CD4-positive, alpha-beta T cell (primary cell): ENCODE results near the gene POP7. TPM values are rescaled to one million over a fixed set of nuclear protein-coding genes. Genes with fewer than 3 reads are reported as not detected.

Experiments
- ATAC-seq: fragments of 200-7000 bp; cut with Tn5 transposase; one replicate; pipeline ENCODE4 v1.10.0; 2022; ENCODE audit warnings: mild to moderate bottlenecking; ENCODE audit not compliant: poor library complexity
- CTCF ChIA-PET: fragments of 350-600 bp; sonication (Branson Sonifier 250); formaldehyde crosslinking; loops from one replicate; lab custom pipeline; 2021; ENCODE audit warnings: antibody characterized with exemption, inconsistent platforms; lab: Charles Lee
- POLR2A ChIA-PET: fragments of 350-600 bp; sonication (Branson Sonifier 250); formaldehyde crosslinking; loops from one replicate; lab custom pipeline; 2021; ENCODE audit warnings: antibody characterized with exemption, inconsistent platforms; lab: Charles Lee
- DNase-seq, 14 experiments: peaks; one replicate each; pipeline ENCODE4 v3.0.0-alpha.2; 2013 to 2020; ENCODE audit warnings: mixed read lengths in 2 of 14
- H3K27ac ChIP-seq, 2 donors: one replicate each; pipeline versions ENCODE4 v1.5.1 to v1.7.0; 2013; ENCODE audit warnings: low read length in 2 of 2, low read depth in 1 of 2, mild to moderate bottlenecking in 1 of 2
- H3K27me3 ChIP-seq, 2 experiments: 1 replicate in 1 of 2; 2 replicates in 1 of 2; pipeline versions ENCODE4 v1.6.1 to v1.7.0; 2013; ENCODE audit warnings: low read length in 2 of 2, control low read depth in 1 of 2, mild to moderate bottlenecking in 1 of 2, moderate library complexity in 1 of 2; ENCODE audit not compliant: insufficient read depth in 2 of 2, control insufficient read depth in 1 of 2
- H3K36me3 ChIP-seq: one replicate; pipeline ENCODE4 v1.6.1; 2013; ENCODE audit warnings: low read length, control low read depth; ENCODE audit not compliant: insufficient read depth
- H3K4me1 ChIP-seq: one replicate; pipeline ENCODE4 v1.6.1; 2013; ENCODE audit warnings: low read length, control low read depth; ENCODE audit not compliant: insufficient read depth
- H3K4me3 ChIP-seq: one replicate; pipeline ENCODE4 v1.5.1; 2013; ENCODE audit warnings: mild to moderate bottlenecking, low read length, moderate library complexity
- H3K9me3 ChIP-seq, 2 experiments: 1 replicate in 1 of 2; 2 replicates in 1 of 2; pipeline versions ENCODE4 v1.6.1 to v1.7.0; 2013; ENCODE audit warnings: low read length in 2 of 2, mild to moderate bottlenecking in 2 of 2, control low read depth in 1 of 2, moderate library complexity in 1 of 2; ENCODE audit not compliant: control insufficient read depth in 1 of 2, insufficient read depth in 1 of 2
- H3K27ac Mint-ChIP-seq: one replicate; pipeline ENCODE4 v1.8.0; 2020; ENCODE audit warnings: mixed read lengths
- H3K27me3 Mint-ChIP-seq: one replicate; pipeline ENCODE4 v1.8.0; 2021; ENCODE audit warnings: mixed read lengths
- H3K36me3 Mint-ChIP-seq: one replicate; pipeline ENCODE4 v1.8.0; 2021; ENCODE audit warnings: low read depth, mixed read lengths
- H3K4me1 Mint-ChIP-seq: one replicate; pipeline ENCODE4 v1.8.0; 2021; ENCODE audit warnings: low read depth, mixed read lengths
- H3K4me3 Mint-ChIP-seq: one replicate; pipeline ENCODE4 v1.8.0; 2020; ENCODE audit warnings: mild to moderate bottlenecking, mixed read lengths
- H3K9me3 Mint-ChIP-seq: one replicate; pipeline ENCODE4 v1.8.0; 2020; ENCODE audit warnings: mixed read lengths
- CTCF ChIP-seq: fragments of 200-600 bp; IDR thresholded peaks from one replicate; pipeline ENCODE4 v1.8.0; 2022; ENCODE audit warnings: antibody characterized with exemption, mild to moderate bottlenecking
- intact Hi-C, 2 experiments: fragments of 100-400 bp; cut with DNase I in 1 of 2; cut with micrococcal nuclease in 1 of 2; formaldehyde crosslinking; loops; one replicate each; pipeline versions ENCODE4 v1.15.1 to v1.9.0; 2023 to 2025; cut with DNase I, micrococcal nuclease
- total RNA-seq, 174 experiments: library from RNA in 2 of 174; stranded (reverse) in 2 of 174; gene quantifications; one replicate each; pipeline ENCODE4 v1.2.3 and lab custom pipeline; 2021 to 2026

The POP7 gene
- total RNA-seq, 2 experiments from 2014 or later = 7.4 to 7.5 TPM

DNA sequence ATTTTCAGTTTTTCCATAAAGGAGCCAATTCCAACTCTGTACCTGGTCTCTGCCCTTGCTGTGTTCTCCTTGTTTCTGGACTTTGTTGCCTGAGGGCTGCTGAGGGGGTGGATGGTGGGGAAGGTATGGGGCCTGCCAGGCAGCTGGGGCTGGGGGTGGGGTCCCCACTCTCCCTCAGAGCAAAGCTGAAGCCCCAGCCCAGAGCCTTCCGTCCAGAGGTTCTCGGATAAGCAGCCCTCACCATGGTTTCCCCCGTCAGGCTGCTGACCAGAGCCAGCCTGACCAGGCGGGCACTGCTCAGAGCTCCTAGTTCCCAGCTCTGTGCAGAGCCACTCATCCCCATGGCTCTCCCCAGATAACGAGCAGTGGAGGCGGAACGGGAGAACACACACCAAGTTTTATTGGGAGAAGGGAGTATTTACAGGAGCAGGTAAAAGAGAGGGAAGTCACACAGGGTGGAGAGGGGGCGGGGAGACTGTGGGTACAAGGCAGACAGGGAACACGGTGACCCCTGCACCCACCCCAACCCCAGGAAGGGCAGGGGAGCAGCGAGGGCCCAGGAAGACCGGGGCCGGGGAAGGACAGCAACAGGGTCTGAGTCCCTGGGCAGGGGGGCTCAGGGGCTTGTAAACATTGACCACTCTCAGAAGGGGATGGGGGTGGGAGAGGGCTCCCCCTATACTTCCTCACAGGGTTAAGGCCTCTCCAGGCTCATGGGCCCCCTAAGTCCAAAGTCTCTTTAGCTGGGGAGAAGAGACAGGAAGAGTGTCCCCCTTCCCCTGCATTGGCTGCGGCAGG is 26.6 kb upstream of the POP7 start:
- H3K4me1 Mint-ChIP-seq = peaks cover 46% of the 10 kb centered on the region
- Histone ChIP-seq H3K27me3 (no peaks in the 10 kb centered on the region), H3K4me3 (no peak overlapping the region), H3K4me1 (peaks cover 48% of the 10 kb centered on the region), H3K27ac (peak overlapping the region in 1 of 2 donors; percentile 30), H3K36me3 (peaks cover 62% of the 10 kb centered on the region), H3K9me3 (peaks cover 0 to 4% of the 10 kb centered on the region in 2 experiments)
- H3K27me3 Mint-ChIP-seq = no peaks in the 10 kb centered on the region
- intact Hi-C loops = loop anchor here in 1 of 2 experiments (5.0 kb wide), 1 partner anchor 202 kb away; the partner anchor contains the start of gene TSC22D4
- H3K27ac Mint-ChIP-seq = no peak overlapping the region
- DNase-seq = peak in 1 of 14 experiments; percentile 23
- H3K36me3 Mint-ChIP-seq = peaks cover 67% of the 10 kb centered on the region
- POLR2A ChIA-PET = interaction anchor here (1.5 to 10.6 kb wide), 6 partner anchors 9 to 250 kb away, joined by 4 to 92 read pairs (median 18); partner anchors contain the start of genes FBXO24, GIGYF1, LRCH4 and MEPCE
- ATAC-seq = no peak
- no peak for TF ChIP-seq CTCF
- CTCF ChIA-PET = interaction anchor here (0.9 to 1.3 kb wide), 2 partner anchors 13 to 26 kb away, joined by 4 read pairs; no protein-coding TSS in a partner anchor
- no peaks in the 10 kb centered on the region for H3K9me3 Mint-ChIP-seq
- peak overlapping the region; percentile 15 for H3K4me3 Mint-ChIP-seq

- peak in 1 of 14 experiments; percentile 61 for DNase-seq
- peaks cover 67% of the 10 kb centered on the region for H3K36me3 Mint-ChIP-seq
- H3K27me3 Mint-ChIP-seq = no peaks in the 10 kb centered on the region
- peak overlapping the region; percentile 1 to 30 for H3K27ac ChIP-seq
- peak overlapping the region; percentile 81 for H3K27ac Mint-ChIP-seq
- no peak for ATAC-seq
- H3K4me3 ChIP-seq = no peak overlapping the region
- peaks cover 0 to 4% of the 10 kb centered on the region in 2 experiments for H3K9me3 ChIP-seq
- H3K9me3 Mint-ChIP-seq = no peaks in the 10 kb centered on the region
- H3K4me1 Mint-ChIP-seq = peaks cover 46% of the 10 kb centered on the region
- intact Hi-C loops = loop anchor here in 1 of 2 experiments (5.0 kb wide), 1 partner anchor 203 kb away; the partner anchor contains the start of gene TSC22D4
- ChIA-PET CTCF (interaction anchor here (0.9 to 1.3 kb wide), 2 partner anchors 12 to 25 kb away, joined by 4 read pairs; no protein-coding TSS in a partner anchor), POLR2A (interaction anchor here (1.0 to 10.6 kb wide), 6 partner anchors 9 to 95 kb away, joined by 3 to 92 read pairs (median 10); partner anchors contain the start of genes FBXO24, GIGYF1, LRCH4 and MOSPD3)
- TF ChIP-seq CTCF = no peak
- H3K4me1 ChIP-seq = peaks cover 43% of the 10 kb centered on the region
- H3K36me3 ChIP-seq = peaks cover 70% of the 10 kb centered on the region
- no peaks in the 10 kb centered on the region for H3K27me3 ChIP-seq
- H3K4me3 Mint-ChIP-seq = peak overlapping the region; percentile 16
Observed at GRCh38 chr7:100679927-100680575, 25.9 kb upstream of the POP7 start.

GRCh38 chr7:100680576-100681271 is 25.2 kb upstream of the POP7 start:
- intact Hi-C loops = no loop called here
- peaks cover 70% of the 10 kb centered on the region for H3K36me3 Mint-ChIP-seq
- no peak for TF ChIP-seq CTCF
- Histone ChIP-seq H3K36me3 (peaks cover 76% of the 10 kb centered on the region), H3K27me3 (no peaks in the 10 kb centered on the region), H3K4me1 (peaks cover 43% of the 10 kb centered on the region), H3K9me3 (peaks cover 0 to 4% of the 10 kb centered on the region in 2 experiments), H3K27ac (peak overlapping the region in 1 of 2 donors; percentile 34), H3K4me3 (no peak overlapping the region)
- peaks cover 46% of the 10 kb centered on the region for H3K4me1 Mint-ChIP-seq
- DNase-seq (peak in 1 of 14 experiments; percentile 37), ATAC-seq (no peak)
- no peaks in the 10 kb centered on the region for H3K9me3 Mint-ChIP-seq
- peak overlapping the region; percentile 25 for H3K4me3 Mint-ChIP-seq
- CTCF ChIA-PET = interaction anchor here (1.3 kb wide), 1 partner anchor 25 kb away, joined by 4 read pairs; no protein-coding TSS in a partner anchor
- POLR2A ChIA-PET = interaction anchor here (1.0 to 10.6 kb wide), 6 partner anchors 8 to 96 kb away, joined by 3 to 92 read pairs (median 10); partner anchors contain the start of genes FBXO24, GIGYF1, LRCH4 and MOSPD3
- H3K27ac Mint-ChIP-seq = peak overlapping the region; percentile 81
- no peaks in the 10 kb centered on the region for H3K27me3 Mint-ChIP-seq
